8988T (cell line): ENCODE measurements around the gene MAN1A2.
"Not testable (repeated sequence)": the region's sequence is repeated elsewhere in the genome, so short reads cannot be mapped to it uniquely, and the experiment has no call there.

ENCODE experiments used
- DNase-seq: peaks from one replicate; pipeline ENCODE4 v3.0.0; 2011

The MAN1A2 gene

DNA sequence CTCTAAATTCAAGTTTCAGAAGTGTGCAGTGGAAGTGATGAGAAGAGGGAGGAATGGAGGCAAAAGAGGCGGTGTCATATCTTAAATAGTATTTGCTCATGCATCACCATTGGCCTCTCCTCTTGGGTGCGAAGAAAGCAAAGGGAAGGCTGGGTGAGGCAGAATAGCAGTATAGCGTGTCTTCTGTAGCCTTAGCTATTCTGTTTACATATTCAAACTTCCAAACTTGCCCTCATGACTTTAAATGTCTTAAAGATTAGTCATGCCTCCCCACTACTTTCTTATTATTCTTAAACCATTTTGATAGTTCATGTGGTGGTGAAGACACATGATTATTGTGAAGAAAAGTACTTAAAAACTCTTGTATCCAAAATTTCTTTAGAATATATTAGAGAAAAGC lies 134.0 kb downstream of the MAN1A2 start:
- no peak for DNase-seq

DNA sequence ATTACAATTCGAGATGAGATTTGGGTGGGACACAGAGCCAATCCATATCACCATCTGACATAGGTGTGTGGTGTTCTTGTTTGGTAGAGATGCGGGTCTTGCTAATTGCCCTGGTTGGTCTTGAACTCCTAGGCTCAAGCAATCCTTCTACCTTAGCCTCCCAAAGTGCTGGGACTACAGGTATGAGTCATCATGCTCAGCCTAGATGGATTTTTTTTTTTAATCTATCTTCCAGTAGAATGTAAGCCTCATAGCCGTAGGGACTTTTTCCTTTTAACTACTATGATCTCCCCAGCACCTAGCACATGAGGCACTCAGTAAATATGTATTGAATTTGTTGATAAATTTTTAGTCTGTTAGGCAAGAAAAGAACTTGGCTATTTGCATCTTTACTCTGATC lies 144.0 kb downstream of the MAN1A2 start:
- DNase-seq, result no peak

DNA sequence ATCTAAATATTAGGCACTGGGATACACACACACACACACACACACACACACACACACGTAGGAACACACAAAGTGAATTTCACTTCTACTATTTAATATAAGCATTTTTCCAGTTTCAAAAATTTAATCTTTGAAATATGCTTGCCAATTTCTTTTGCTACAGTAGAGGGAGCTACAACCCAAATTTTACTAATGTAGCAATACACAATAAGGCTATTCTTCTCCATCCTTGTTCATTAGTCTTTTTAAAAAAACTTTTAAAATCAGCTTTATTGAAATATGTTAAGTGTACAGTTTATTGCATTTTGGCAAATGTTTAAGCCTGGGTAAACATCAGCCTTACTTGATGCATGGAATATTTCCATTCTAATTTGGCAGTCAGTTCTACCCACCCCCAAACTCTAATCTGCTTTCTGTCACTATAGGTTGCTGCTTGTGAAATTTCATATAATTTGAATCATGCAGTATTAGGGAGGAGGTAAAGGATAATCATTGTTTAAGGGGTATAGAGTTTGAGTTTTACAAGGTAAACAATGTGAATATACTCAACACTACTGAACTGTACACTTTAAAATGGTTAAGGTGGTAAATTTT lies 145.6 kb downstream of the MAN1A2 start:
- DNase-seq, result no peak

DNA sequence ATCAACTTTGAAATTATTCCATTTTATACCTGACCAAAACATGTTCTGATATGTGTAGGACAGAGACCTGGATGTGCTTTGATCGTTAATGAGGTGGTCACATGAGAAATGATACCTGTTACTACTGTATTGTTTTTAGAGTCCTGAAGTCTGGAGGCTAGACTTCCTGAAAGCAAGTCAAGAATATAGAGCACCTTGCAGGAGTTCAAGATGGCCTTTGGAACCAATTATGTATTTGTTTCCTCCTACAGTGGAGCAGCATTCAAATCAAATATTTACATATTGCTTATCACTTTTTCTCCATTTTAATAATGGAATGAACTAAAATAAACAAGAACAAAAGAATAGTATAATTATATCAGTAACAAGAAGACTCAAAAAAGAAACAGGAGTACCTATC lies 155.9 kb downstream of the MAN1A2 start:
- DNase-seq, result no peak

DNA sequence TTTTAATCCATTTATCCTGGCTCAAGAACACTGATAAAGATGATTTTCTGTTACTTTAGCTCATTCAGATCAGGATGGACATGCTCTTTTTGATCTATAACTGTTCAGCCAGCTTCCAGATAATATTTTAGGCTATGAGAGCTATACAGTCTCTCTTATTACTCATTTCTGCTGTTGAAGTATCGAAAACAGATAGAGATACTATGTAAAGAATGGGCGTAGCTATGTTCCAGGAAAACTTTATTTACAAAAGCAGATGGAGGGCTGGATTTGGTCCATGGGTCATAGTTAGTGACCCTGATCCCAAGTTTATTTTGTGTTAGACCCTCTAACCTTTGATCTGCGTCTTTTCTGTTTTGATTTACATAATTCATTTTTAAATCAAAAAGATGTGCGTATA lies 159.8 kb downstream of the MAN1A2 start:
- DNase-seq, result no peak

DNA sequence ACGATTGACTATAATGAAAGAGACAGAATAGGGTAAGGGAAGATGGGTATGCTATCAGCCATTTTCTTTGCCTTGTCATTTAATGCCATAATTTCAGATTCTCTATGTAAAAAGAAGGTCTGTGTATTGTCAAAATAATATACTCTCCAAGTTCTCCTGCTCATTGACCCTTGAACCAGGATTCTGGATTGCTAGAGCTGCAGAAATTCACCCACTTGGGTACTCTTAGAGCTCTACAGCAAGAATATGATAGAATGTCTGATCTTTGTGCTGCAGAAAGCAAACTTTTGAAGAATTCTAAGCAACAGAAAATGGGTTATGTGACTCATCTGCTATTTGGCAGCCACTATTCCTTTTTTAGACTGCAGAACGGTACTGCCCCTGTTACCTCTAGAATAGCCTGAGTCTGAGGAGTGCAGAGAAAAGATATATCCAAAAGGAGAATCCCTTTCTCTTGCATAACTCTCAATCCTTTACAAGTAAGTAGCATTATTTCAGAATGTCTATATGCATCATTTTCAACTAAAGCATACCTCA lies 160.4 kb downstream of the MAN1A2 start:
- no peak for DNase-seq

DNA sequence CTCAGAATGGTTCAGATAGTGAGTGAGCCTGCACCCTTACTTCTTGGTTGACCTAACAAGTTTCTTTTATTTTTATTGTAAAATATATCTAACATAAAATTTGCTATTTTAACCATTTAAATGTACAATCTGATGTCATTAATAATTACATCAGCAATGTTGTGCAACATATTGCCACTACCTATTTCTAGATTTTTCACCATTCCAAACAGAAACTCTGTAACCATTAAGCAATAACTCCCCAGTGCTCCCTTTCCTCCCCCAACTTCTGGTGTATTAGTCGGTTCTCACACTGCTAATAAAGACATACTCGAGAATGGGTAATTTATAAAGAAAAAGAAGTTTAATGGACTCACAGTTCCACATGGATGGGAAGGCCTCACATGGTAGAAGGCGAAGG lies 162.4 kb downstream of the MAN1A2 start:
- no peak for DNase-seq

DNA sequence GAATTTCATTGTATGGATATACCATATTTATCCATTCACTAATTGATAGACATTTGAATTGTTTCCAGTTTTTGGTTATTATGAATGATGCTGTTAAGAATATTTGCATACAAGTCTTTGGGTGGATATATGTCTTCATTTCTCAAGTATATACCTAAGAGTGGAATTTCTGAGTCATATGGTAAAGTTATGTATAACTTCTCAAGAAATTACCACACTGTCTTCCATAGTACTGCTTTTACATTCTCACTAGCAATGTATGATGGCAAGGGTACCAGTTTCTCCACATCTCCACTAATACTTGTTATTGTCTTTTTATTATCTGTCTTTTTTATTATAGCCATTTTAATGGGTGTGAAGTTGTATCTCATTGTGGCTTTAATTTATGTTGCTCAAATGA lies 164.0 kb downstream of the MAN1A2 start:
- no peak for DNase-seq

DNA sequence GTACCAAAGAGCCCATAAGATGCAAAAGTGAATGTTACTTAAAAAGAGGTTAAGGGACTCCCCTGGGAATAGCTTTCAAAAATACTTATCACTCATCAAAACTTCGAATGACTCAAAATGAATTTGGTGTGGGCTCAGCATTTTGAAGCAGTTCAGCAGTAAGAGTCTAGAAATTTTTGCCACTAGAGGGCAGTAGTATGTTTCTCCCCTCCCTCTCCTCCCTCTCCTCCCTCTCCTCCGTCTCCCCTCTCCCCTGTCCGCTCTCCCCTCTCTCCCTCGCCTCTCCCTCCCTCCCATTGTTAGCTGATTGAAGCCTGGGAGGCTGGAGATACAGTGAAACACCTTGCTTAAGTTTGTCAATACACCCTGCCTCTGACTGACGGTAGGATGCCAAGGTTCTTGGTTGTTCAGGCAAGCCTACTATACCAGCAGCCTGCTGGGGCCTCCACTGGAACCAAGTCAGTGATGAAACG lies 167.8 kb downstream of the MAN1A2 start:
- DNase-seq, result no peak

DNA sequence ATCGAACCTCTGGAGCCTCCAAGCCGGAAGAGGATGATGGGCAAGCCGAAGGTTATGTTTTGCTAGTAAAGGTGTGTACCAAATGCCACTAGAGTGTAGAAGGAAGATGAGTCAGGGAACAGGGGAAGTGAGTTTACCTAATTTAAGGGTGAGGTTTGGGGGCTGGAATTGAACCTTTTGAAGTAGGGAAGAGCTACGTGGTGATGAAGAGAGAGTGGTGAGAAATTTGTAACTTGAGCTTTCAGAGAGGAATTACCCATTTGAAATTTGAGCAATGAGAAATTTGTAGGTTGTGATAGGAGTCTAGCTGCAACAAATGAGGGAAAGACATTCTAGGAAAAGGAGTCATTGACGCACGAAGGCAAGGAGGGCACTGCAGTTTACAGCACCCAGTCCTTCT lies 168.6 kb downstream of the MAN1A2 start:
- DNase-seq, result no peak

DNA sequence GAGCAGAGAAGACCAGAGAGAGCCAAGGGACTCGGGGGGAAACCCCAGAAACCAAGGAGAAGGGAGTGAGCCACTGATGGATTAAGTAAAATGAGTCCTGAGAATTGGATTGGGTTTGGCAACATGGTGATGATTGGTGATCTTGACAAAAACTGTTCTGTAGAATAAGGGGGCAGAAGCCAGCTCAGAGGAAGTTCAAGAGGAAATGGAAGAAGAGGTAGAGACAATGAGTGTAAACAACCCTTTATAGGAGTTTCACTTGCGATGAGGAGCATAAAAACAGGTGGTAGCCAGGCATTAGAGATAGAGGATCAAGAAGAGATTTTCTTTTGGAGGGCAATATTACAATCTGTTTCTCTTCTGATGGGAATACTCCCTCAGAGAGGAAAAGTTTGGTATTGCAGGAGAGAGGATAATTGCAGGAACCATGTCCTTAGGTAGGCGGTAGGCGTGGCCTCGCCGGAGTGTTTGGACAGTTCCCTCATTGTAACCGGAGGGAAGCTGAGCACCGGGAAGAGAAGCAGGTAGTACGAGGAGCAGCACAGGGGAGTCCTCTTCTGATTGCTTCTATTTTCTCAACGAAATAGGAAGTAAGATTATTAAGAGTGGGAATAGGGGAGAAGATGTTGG lies 170.2 kb downstream of the MAN1A2 start:
- no peak for DNase-seq

DNA sequence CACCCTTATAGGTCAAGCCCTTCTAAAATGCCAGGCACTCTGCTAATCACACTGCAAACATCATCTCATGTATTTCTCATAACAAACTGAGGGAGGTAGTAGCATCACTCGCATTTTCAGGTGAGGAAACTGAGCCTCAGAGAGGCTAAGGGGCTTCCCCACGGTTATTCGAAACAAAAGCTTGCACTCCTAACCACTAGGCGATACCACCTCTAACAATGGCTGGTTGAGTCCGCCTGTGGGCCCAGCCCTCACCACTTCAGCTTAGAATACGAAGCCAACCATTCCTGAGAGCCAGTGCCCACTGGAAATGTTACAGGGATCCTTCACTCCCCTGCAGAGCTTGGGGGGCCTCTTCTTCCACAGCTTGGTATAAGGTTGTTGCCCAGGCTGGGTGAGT lies 173.3 kb downstream of the MAN1A2 start:
- no peak for DNase-seq

DNA sequence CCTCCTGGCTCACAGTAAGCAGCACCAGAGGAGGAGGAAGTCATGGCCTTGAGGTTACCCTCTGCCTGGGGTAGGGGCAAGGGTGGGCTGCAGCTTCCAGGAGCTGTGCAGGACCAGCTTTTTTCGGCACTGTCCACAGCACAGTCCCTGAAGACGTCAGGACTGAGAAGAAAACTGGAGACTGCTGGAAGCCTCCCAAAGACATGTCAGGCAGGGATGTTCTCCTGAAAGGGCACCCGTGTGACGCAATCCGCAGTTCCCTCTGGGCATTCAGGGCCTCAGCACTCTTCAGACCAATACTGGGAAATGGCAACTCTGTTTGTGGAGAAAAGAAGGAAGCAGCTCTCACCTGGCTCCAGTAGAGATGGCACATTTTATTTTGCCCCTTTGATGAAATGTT lies 173.8 kb downstream of the MAN1A2 start:
- no peak for DNase-seq

DNA sequence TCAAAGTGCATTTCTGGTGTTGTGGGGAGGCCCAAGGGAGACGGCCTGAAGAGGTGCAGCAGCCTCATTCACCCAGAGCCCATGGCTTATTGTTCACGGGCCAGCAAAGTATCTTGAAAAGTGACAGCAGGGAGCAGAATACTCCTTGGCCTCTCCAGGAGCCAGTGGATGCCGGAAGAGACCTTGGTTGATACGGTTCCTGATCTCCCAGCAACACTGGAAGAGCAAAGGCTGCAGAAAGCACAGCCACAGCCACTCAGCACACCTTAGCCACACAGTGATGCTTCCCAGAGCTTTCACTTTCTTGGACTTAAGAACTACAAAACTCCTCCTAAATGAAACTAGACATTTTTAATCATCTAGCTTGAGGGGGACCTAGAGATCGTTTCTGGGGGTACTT lies 174.3 kb downstream of the MAN1A2 start:
- no peak for DNase-seq

DNA sequence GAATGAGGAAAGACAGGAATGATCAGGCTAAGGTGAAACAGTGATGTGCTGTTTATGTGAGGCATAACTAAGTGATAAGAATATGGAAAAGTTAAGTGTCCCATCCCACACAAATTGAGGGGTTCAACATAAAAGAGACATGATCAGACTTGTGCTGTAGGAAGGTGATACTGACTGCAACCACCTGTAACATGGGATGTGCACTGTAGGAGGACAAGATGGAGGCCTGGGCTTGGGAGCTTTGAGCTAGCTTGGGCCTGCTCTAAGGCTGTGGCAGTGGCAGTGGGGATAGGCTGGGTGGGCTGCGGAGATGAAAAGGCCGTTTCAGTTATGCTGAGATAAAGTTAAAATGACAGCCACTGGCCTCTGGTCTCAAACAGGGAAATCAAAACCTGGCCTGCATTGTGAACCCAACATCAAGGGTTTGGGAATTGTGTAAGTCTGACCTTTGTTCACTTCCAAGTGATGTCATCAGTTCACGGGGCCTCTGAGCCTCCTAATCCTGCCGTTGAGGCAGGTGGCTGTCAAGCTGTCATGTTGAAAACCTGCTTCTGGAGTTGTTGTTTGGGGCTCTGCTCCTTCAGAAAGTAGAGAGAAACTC lies 177.4 kb downstream of the MAN1A2 start:
- no peak for DNase-seq

DNA sequence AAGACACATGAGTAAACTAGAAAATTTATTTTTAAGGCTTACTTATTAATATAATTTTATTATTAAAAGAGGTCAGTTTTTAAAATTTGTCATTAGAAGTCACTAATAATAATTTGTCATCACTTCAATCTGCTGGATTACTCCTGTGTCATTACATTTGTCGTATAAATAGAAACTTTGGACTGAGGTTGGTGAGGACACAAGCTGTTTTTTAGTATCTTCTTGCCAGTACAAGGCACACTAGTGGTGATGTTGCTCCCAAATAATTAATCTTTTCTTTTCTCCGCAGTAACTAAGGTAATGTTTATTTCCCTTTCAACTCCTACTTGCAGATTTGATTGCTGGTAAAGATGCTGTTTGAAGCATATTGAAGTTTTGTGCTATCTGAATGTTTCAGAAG lies 179.2 kb downstream of the MAN1A2 start:
- no peak for DNase-seq

DNA sequence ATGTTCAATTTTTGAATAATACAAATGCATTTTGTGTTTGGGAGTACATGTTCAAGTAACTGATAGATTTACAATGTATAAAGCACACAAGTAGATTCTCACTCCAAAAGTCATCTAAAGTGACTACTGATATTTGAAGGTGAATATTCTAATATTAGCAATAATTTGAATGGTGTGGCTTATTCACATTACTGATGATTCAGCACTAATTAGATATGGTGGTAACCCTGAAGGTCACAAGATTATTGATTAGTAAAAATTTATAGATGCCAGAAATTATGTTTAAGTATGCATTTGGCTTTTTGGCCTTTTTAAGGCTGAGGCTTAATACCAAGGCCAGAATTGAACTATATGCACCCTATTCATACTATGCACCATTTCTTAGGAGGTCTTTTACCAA lies 186.2 kb downstream of the MAN1A2 start:
- DNase-seq, result no peak

DNA sequence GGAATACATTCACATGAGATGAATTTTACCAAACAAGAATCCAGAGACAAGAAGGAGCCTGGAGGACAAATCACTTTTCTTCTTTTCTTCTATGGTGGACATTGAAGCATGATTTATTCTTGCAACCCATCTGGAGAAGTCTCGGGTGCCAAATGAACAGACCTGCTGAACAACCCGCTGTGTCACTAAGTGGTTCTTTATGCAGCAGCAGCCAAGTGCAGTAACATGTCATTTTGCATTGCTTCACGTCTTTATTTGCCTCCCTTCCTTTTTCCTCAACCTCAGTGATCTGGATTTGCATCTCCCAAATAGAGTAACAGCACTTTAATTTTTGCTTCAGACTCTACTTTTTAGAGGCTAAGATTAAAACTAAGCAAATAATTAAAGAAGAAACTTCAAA lies 188.6 kb downstream of the MAN1A2 start:
- DNase-seq, result no peak

DNA sequence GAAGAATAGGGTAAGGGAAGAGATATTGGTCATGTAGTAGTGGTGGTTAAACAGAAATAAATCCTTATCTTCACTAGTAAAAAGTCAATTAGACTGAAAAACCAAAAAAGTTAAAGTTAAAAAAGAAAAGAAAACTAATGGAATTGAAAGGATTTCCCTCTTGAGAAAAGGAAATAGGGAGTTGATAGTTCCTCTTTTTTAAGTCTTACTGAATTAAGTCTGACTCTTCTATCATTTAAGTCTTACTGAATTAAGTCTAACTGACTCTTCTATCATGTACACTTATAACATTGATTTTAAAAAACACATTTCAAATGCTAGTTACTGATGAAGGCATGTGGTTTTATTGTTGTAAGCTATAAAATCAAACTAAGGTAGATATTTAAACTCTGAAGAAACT lies 189.1 kb downstream of the MAN1A2 start:
- DNase-seq, result no peak

DNA sequence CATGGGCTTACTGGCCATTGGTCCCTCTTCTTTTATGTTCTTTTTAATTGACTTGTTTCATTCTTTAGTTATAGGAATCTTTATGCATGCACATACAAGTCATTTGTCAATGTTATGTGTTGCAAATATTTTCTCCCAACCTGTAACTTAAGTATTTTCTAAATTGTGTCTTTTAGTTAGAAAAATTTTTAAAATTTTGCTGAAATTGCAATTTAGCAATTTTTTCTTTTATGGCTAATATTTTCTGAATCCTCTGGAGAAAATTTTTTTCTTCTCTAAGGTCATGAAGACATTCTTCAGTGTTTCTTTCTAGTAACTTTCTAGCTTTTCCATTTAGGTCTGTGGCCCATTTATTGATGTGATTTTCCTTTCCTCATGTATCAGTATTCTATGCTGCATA lies 189.7 kb downstream of the MAN1A2 start:
- no peak for DNase-seq

DNA sequence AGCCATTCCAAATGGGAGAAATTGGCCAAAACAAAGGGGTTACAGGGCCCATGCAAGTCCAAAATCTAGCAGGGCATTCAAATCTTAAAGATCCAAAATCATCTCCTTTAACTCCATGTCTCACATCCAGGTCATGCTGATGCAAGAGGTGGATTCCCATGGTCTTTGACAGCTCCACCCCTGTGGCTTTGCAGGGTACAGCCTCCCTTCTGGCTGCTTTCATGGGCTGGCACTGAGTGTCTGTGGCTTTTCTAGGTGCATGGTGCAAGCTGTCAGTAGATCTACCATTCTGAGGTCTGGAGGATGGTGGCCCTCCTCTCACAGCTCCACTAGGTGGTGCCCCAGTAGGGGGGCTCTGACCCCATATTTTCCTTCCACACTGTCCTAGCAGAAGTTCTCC lies 191.2 kb downstream of the MAN1A2 start:
- DNase-seq, result not testable (repeated sequence)

DNA sequence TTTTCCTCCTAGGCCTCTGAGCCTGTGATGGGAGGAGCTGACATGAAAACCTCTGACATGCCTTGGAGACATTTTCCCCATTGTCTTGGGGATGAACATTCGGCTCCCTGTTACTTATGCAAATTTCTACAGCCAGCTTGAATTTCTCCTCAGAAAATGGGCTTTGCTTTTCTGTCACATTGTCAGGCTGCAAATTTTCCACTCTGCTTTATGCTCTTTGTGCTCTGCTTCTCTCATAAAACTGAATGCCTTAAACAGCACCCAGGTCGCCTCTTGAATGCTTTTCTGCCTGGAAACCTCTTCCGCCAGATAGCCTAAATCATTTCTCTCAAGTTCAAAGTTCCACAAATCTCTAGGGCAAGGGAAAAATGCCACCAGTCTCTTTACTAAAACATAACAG lies 191.9 kb downstream of the MAN1A2 start:
- no peak for DNase-seq

DNA sequence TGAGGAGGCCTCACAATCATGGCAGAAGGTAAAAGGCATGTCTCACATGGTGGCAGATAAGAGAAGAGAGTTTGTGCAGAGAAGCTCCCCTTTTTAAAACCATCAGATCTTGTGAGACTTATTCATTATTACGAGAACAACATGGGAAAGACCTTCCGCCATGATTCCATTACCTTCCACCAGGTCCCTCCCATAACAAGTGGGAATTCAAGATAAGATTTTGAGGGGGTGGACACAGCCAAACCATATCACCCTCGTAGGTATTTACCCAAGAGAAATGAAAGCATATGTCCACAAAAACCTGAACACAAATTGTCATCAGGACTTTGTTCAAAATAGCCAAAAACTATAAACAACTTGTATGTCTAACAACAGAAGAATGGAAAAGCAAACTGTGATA lies 192.7 kb downstream of the MAN1A2 start:
- DNase-seq, result no peak

DNA sequence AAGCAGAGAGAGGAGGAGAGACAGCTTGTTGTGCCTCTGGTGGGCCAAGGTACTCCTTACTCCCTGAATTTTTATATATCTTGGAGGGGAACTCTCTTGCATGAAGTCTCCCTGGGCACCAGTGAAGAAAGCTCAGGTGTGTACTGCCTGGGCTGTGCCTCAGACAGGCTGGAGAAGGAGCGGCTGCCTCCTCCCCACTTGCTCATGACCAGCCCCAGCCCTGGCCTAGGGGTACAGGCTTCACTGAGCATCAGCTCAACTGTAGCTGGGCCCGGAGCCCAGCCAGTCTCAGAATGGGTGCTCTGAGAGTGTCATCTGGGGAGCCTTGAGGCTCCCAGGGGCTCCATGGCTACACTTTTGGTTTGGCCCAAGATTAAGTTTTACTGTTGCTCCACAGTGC lies 193.8 kb downstream of the MAN1A2 start:
- DNase-seq, result no peak

DNA sequence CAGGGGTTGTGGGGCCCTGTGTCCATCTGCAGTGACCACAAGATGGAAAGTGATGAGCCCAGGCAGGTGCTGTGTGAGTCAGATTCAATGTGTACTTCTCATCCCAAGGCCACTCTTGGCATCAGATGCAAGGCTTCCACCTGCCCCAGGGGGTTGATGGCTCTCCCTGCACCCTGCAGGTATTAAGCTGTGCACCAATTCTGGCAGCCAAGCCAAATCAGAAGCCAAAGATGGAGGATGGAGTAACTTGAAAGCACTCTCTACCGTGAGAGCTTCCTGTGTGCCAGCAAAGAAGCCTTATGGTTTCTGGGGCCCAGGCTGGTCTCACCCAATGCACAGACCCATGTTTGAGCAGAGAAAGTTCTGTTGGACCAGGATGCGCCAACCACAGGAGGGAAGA lies 194.3 kb downstream of the MAN1A2 start:
- DNase-seq, result no peak
